ENCODE measurements around the gene RAMP1.

- TF ChIP-seq, protein P1, sequence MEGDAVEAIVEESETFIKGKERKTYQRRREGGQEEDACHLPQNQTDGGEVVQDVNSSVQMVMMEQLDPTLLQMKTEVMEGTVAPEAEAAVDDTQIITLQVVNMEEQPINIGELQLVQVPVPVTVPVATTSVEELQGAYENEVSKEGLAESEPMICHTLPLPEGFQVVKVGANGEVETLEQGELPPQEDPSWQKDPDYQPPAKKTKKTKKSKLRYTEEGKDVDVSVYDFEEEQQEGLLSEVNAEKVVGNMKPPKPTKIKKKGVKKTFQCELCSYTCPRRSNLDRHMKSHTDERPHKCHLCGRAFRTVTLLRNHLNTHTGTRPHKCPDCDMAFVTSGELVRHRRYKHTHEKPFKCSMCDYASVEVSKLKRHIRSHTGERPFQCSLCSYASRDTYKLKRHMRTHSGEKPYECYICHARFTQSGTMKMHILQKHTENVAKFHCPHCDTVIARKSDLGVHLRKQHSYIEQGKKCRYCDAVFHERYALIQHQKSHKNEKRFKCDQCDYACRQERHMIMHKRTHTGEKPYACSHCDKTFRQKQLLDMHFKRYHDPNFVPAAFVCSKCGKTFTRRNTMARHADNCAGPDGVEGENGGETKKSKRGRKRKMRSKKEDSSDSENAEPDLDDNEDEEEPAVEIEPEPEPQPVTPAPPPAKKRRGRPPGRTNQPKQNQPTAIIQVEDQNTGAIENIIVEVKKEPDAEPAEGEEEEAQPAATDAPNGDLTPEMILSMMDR (IDR thresholded peaks at IDR 0.05; ENCODE audit: low read depth, low read length), result no peak
- TF ChIP-seq POLR2A (IDR thresholded peaks at IDR 0.05; ENCODE audit: extremely low read depth, insufficient read length), result no peak
Measured at GRCh38 chr2:237931205-237931721, 71.8 kb downstream of the RAMP1 start.

Measured in NB4 (cell line).